IPS-18c (cell line): ENCODE results near the gene TJP1.

Experiments used
- H3K4me3 ChIP-seq: 2 replicates; pipeline ENCODE4 v1.7.0; 2013; ENCODE audit warnings: low read depth, mild to moderate bottlenecking, low read length, moderate library complexity; ENCODE audit not compliant: insufficient read depth
- H3K9me3 ChIP-seq: one replicate; pipeline ENCODE4 v1.6.1; 2013; ENCODE audit warnings: mild to moderate bottlenecking, low read length, moderate library complexity; ENCODE audit not compliant: control insufficient read depth, insufficient read depth

Gene TJP1

GRCh38 chr15:29813009-29813408, 9.3 kb downstream of the TJP1 start:
- Histone ChIP-seq H3K9me3 (no peaks in the 10 kb centered on the region), H3K4me3 (no peak overlapping the region)

- H3K9me3 ChIP-seq: no peaks in the 10 kb centered on the region
- no peak overlapping the region for H3K4me3 ChIP-seq
Observed at GRCh38 chr15:29812384-29812694, 9.9 kb downstream of the TJP1 start.

- no peaks in the 10 kb centered on the region for H3K9me3 ChIP-seq
- no peak overlapping the region for H3K4me3 ChIP-seq
Observed at GRCh38 chr15:29811691-29812383, 10.4 kb downstream of the TJP1 start.

GRCh38 chr15:29805708-29806104, 16.6 kb downstream of the TJP1 start:
- no peak overlapping the region for H3K4me3 ChIP-seq
- H3K9me3 ChIP-seq: no peaks in the 10 kb centered on the region

GRCh38 chr15:29805043-29805707, 17.1 kb downstream of the TJP1 start:
- no peak overlapping the region for H3K4me3 ChIP-seq

GRCh38 chr15:29802411-29802810, 19.9 kb downstream of the TJP1 start:
- Histone ChIP-seq H3K9me3 (no peaks in the 10 kb centered on the region), H3K4me3 (no peak overlapping the region)

More at GRCh38 chr15:29805043-29805707, 17.1 kb downstream of the TJP1 start:
- H3K9me3 ChIP-seq: no peaks in the 10 kb centered on the region

- Histone ChIP-seq H3K9me3 (no peaks in the 10 kb centered on the region), H3K4me3 (no peak overlapping the region)
Observed at GRCh38 chr15:29800491-29801366, 21.5 kb downstream of the TJP1 start.

GRCh38 chr15:29799859-29800258, 22.4 kb downstream of the TJP1 start:
- no peaks in the 10 kb centered on the region for H3K9me3 ChIP-seq
- no peak overlapping the region for H3K4me3 ChIP-seq

GRCh38 chr15:29795610-29796009, 26.7 kb downstream of the TJP1 start:
- no peak overlapping the region for H3K4me3 ChIP-seq
- no peaks in the 10 kb centered on the region for H3K9me3 ChIP-seq

- H3K9me3 ChIP-seq: no peaks in the 10 kb centered on the region
Observed at GRCh38 chr15:29792426-29793159, 29.7 kb downstream of the TJP1 start.

GRCh38 chr15:29790607-29791006, 31.7 kb downstream of the TJP1 start:
- Histone ChIP-seq H3K4me3 (no peak overlapping the region), H3K9me3 (no peaks in the 10 kb centered on the region)

More at GRCh38 chr15:29792426-29793159, 29.7 kb downstream of the TJP1 start:
- H3K4me3 ChIP-seq: no peak overlapping the region

- no peaks in the 10 kb centered on the region for H3K9me3 ChIP-seq
- no peak overlapping the region for H3K4me3 ChIP-seq
Observed at GRCh38 chr15:29789871-29790270, 32.4 kb downstream of the TJP1 start.

GRCh38 chr15:29788433-29789034, 33.7 kb downstream of the TJP1 start:
- no peaks in the 10 kb centered on the region for H3K9me3 ChIP-seq
- no peak overlapping the region for H3K4me3 ChIP-seq

- H3K9me3 ChIP-seq: no peaks in the 10 kb centered on the region
- no peak overlapping the region for H3K4me3 ChIP-seq
Observed at GRCh38 chr15:29787767-29788166, 34.5 kb downstream of the TJP1 start.

GRCh38 chr15:29785642-29786041, 36.6 kb downstream of the TJP1 start:
- Histone ChIP-seq H3K9me3 (no peaks in the 10 kb centered on the region), H3K4me3 (no peak overlapping the region)

GRCh38 chr15:29785136-29785535, 37.1 kb downstream of the TJP1 start:
- H3K9me3 ChIP-seq: no peaks in the 10 kb centered on the region
- no peak overlapping the region for H3K4me3 ChIP-seq

GRCh38 chr15:29784413-29784812, 37.9 kb downstream of the TJP1 start:
- Histone ChIP-seq H3K4me3 (no peak overlapping the region), H3K9me3 (no peaks in the 10 kb centered on the region)
